Hepatic stellate cell (primary cell): ENCODE measurements around the gene PLA2G3.

Experiments
- DNase-seq: peaks from one replicate; pipeline ENCODE4 v3.0.0; 2011; ENCODE audit warnings: low spot score

Gene PLA2G3

GRCh38 chr22:31148488-31148887 lies 8.2 kb upstream of the PLA2G3 start:
- DNase-seq: no peak

GRCh38 chr22:31144223-31144622 lies 3.9 kb upstream of the PLA2G3 start:
- DNase-seq: no peak

GRCh38 chr22:31143537-31143936 lies 3.2 kb upstream of the PLA2G3 start:
- DNase-seq: no peak

- DNase-seq: no peak
Measured at GRCh38 chr22:31143038-31143437, 2.7 kb upstream of the PLA2G3 start.

- no peak for DNase-seq
Measured at GRCh38 chr22:31142285-31142684, 2.0 kb upstream of the PLA2G3 start.

- no peak for DNase-seq
Measured at GRCh38 chr22:31141551-31141950, 1.2 kb upstream of the PLA2G3 start.

- DNase-seq: no peak
Measured at GRCh38 chr22:31140746-31141145, 438 bp upstream of the PLA2G3 start.

- DNase-seq: no peak
Measured at GRCh38 chr22:31139066-31139465, 1.2 kb downstream of the PLA2G3 start.

GRCh38 chr22:31138126-31138525 lies 2.2 kb downstream of the PLA2G3 start:
- DNase-seq: no peak

- DNase-seq: no peak
Measured at GRCh38 chr22:31137721-31138120, 2.6 kb downstream of the PLA2G3 start.

GRCh38 chr22:31136711-31137110 lies 3.6 kb downstream of the PLA2G3 start:
- DNase-seq: no peak

GRCh38 chr22:31136155-31136554 lies 4.2 kb downstream of the PLA2G3 start:
- DNase-seq: no peak

- DNase-seq: no peak
Measured at GRCh38 chr22:31135706-31136105, 4.6 kb downstream of the PLA2G3 start.

GRCh38 chr22:31134688-31135087 lies 5.6 kb downstream of the PLA2G3 start:
- no peak for DNase-seq

GRCh38 chr22:31133911-31134310 lies 6.4 kb downstream of the PLA2G3 start:
- DNase-seq: no peak

- no peak for DNase-seq
Measured at GRCh38 chr22:31130873-31131272, 9.4 kb downstream of the PLA2G3 start.

GRCh38 chr22:31128156-31128555 lies 12.2 kb downstream of the PLA2G3 start:
- no peak for DNase-seq

GRCh38 chr22:31127181-31127772 lies 13.0 kb downstream of the PLA2G3 start:
- no peak for DNase-seq

GRCh38 chr22:31126869-31127175 lies 13.5 kb downstream of the PLA2G3 start:
- no peak for DNase-seq

- DNase-seq: no peak
Measured at GRCh38 chr22:31126128-31126868, 14.0 kb downstream of the PLA2G3 start.

- no peak for DNase-seq
Measured at GRCh38 chr22:31125521-31126117, 14.7 kb downstream of the PLA2G3 start.

GRCh38 chr22:31124811-31125465 lies 15.4 kb downstream of the PLA2G3 start:
- no peak for DNase-seq

GRCh38 chr22:31124290-31124689 lies 16.0 kb downstream of the PLA2G3 start:
- DNase-seq: no peak
